ENCODE results near the gene PPP1R7.

PPP1R7 gene

GRCh38 chr2:241142593-241142992 is 7.7 kb upstream of the PPP1R7 start:
- Mint-ChIP-seq H3K27me3 (no peaks in the 10 kb centered on the region), H3K36me3 (peaks cover 7% of the 10 kb centered on the region), H3K4me1 (ENCODE audit: low read depth) (peaks cover 6% of the 10 kb centered on the region), H3K4me3 (no peak overlapping the region), H3K27ac (no peak overlapping the region), H3K9me3 (ENCODE audit: low read depth) (no peaks in the 10 kb centered on the region)

GRCh38 chr2:241146286-241146685 is 4.0 kb upstream of the PPP1R7 start:
- Mint-ChIP-seq H3K27ac (no peak overlapping the region), H3K36me3 (peaks cover 3% of the 10 kb centered on the region), H3K27me3 (no peaks in the 10 kb centered on the region), H3K4me1 (ENCODE audit: low read depth) (peaks cover 24% of the 10 kb centered on the region), H3K9me3 (ENCODE audit: low read depth) (no peaks in the 10 kb centered on the region), H3K4me3 (no peak overlapping the region)

GRCh38 chr2:241147336-241147735 is 2.9 kb upstream of the PPP1R7 start:
- peak overlapping the region; percentile 96 for H3K4me3 Mint-ChIP-seq
- peaks cover 34% of the 10 kb centered on the region for H3K4me1 Mint-ChIP-seq (ENCODE audit: low read depth)
- no peaks in the 10 kb centered on the region for H3K9me3 Mint-ChIP-seq (ENCODE audit: low read depth)
- H3K27ac Mint-ChIP-seq, result no peak overlapping the region
- no peaks in the 10 kb centered on the region for H3K27me3 Mint-ChIP-seq
- H3K36me3 Mint-ChIP-seq, result no peaks in the 10 kb centered on the region

GRCh38 chr2:241148239-241148638 is 2.0 kb upstream of the PPP1R7 start:
- Mint-ChIP-seq H3K36me3 (no peaks in the 10 kb centered on the region), H3K9me3 (ENCODE audit: low read depth) (no peaks in the 10 kb centered on the region), H3K27me3 (no peaks in the 10 kb centered on the region), H3K4me1 (ENCODE audit: low read depth) (peaks cover 37% of the 10 kb centered on the region), H3K4me3 (peak overlapping the region; percentile 96), H3K27ac (peak overlapping the region; percentile 69)

GRCh38 chr2:241148891-241149674 is 1.2 kb upstream of the PPP1R7 start, which contains the start of gene PASK:
Gene PASK (minus strand): TSS chr2:241149472. CDS start chr2:241143032, 6,440 bp downstream.
- peak within 1 kb of the TSS; percentile 96 for H3K4me3 Mint-ChIP-seq
- no peaks in the 10 kb centered on the region for H3K9me3 Mint-ChIP-seq (ENCODE audit: low read depth)
- H3K4me1 Mint-ChIP-seq (ENCODE audit: low read depth), result peaks cover 41% of the 10 kb centered on the region
- H3K36me3 Mint-ChIP-seq, result no peaks in the 10 kb centered on the region
- H3K27ac Mint-ChIP-seq, result peak within 1 kb of the TSS; percentile 97
- H3K27me3 Mint-ChIP-seq, result no peaks in the 10 kb centered on the region

- H3K27me3 Mint-ChIP-seq, result no peaks in the 10 kb centered on the region
- H3K9me3 Mint-ChIP-seq (ENCODE audit: low read depth), result no peaks in the 10 kb centered on the region
- H3K27ac Mint-ChIP-seq, result peak overlapping the region; percentile 78
- no peaks in the 10 kb centered on the region for H3K36me3 Mint-ChIP-seq
- H3K4me3 Mint-ChIP-seq, result peak overlapping the region; percentile 94
- peaks cover 41% of the 10 kb centered on the region for H3K4me1 Mint-ChIP-seq (ENCODE audit: low read depth)
These were observed 667 bp upstream of the PPP1R7 start for GRCh38 chr2:241149675-241149924.

- Mint-ChIP-seq H3K27ac (peak overlapping the region; percentile 97), H3K36me3 (no peaks in the 10 kb centered on the region), H3K9me3 (ENCODE audit: low read depth) (no peaks in the 10 kb centered on the region), H3K4me1 (ENCODE audit: low read depth) (peaks cover 46% of the 10 kb centered on the region), H3K4me3 (peak overlapping the region; percentile 94), H3K27me3 (no peaks in the 10 kb centered on the region)
These were observed 628 bp downstream of the PPP1R7 start for GRCh38 chr2:241150660-241151530.

- Mint-ChIP-seq H3K4me1 (ENCODE audit: low read depth) (peaks cover 44% of the 10 kb centered on the region), H3K27ac (peak overlapping the region; percentile 68), H3K36me3 (no peaks in the 10 kb centered on the region), H3K9me3 (ENCODE audit: low read depth) (no peaks in the 10 kb centered on the region), H3K27me3 (no peaks in the 10 kb centered on the region), H3K4me3 (peak overlapping the region; percentile 94)
These were observed 1.8 kb downstream of the PPP1R7 start for GRCh38 chr2:241151934-241152660.

GRCh38 chr2:241153616-241154015 is 3.3 kb downstream of the PPP1R7 start:
- H3K4me1 Mint-ChIP-seq (ENCODE audit: low read depth), result peaks cover 34% of the 10 kb centered on the region
- no peaks in the 10 kb centered on the region for H3K36me3 Mint-ChIP-seq
- no peak overlapping the region for H3K27ac Mint-ChIP-seq
- H3K27me3 Mint-ChIP-seq, result no peaks in the 10 kb centered on the region
- H3K9me3 Mint-ChIP-seq (ENCODE audit: low read depth), result no peaks in the 10 kb centered on the region
- H3K4me3 Mint-ChIP-seq, result no peak overlapping the region

GRCh38 chr2:241154915-241155314 is 4.6 kb downstream of the PPP1R7 start:
- Mint-ChIP-seq H3K27ac (no peak overlapping the region), H3K36me3 (no peaks in the 10 kb centered on the region), H3K9me3 (ENCODE audit: low read depth) (no peaks in the 10 kb centered on the region), H3K4me1 (ENCODE audit: low read depth) (peaks cover 33% of the 10 kb centered on the region), H3K27me3 (no peaks in the 10 kb centered on the region), H3K4me3 (no peak overlapping the region)

GRCh38 chr2:241155936-241156335 is 5.7 kb downstream of the PPP1R7 start:
- H3K4me3 Mint-ChIP-seq, result no peak overlapping the region
- H3K27me3 Mint-ChIP-seq, result no peaks in the 10 kb centered on the region
- H3K36me3 Mint-ChIP-seq, result no peaks in the 10 kb centered on the region
- no peak overlapping the region for H3K27ac Mint-ChIP-seq
- H3K4me1 Mint-ChIP-seq (ENCODE audit: low read depth), result peaks cover 29% of the 10 kb centered on the region
- H3K9me3 Mint-ChIP-seq (ENCODE audit: low read depth), result no peaks in the 10 kb centered on the region

- H3K4me1 Mint-ChIP-seq (ENCODE audit: low read depth), result peaks cover 19% of the 10 kb centered on the region
- H3K9me3 Mint-ChIP-seq (ENCODE audit: low read depth), result no peaks in the 10 kb centered on the region
- H3K27me3 Mint-ChIP-seq, result no peaks in the 10 kb centered on the region
- H3K36me3 Mint-ChIP-seq, result no peaks in the 10 kb centered on the region
- H3K4me3 Mint-ChIP-seq, result no peak overlapping the region
- no peak overlapping the region for H3K27ac Mint-ChIP-seq
These were observed 6.7 kb downstream of the PPP1R7 start for GRCh38 chr2:241156971-241157441.

- H3K27ac Mint-ChIP-seq, result no peak overlapping the region
- H3K9me3 Mint-ChIP-seq (ENCODE audit: low read depth), result no peaks in the 10 kb centered on the region
- no peak overlapping the region for H3K4me3 Mint-ChIP-seq
- peaks cover 14% of the 10 kb centered on the region for H3K4me1 Mint-ChIP-seq (ENCODE audit: low read depth)
- no peaks in the 10 kb centered on the region for H3K36me3 Mint-ChIP-seq
- no peaks in the 10 kb centered on the region for H3K27me3 Mint-ChIP-seq
These were observed 7.7 kb downstream of the PPP1R7 start for GRCh38 chr2:241157841-241158545.

GRCh38 chr2:241158546-241158900 is 8.3 kb downstream of the PPP1R7 start:
- Mint-ChIP-seq H3K4me3 (no peak overlapping the region), H3K4me1 (ENCODE audit: low read depth) (peaks cover 9% of the 10 kb centered on the region), H3K9me3 (ENCODE audit: low read depth) (no peaks in the 10 kb centered on the region), H3K36me3 (no peaks in the 10 kb centered on the region), H3K27me3 (no peaks in the 10 kb centered on the region), H3K27ac (no peak overlapping the region)
